ENCODE results near the gene NEDD4L.

- TF ChIP-seq CTCF (tag by site-specific recombination; IDR thresholded peaks at IDR 0.05) (no peak), ZNF830 (tag by site-specific recombination; IDR thresholded peaks at IDR 0.05; ENCODE audit: low read depth) (no peak), ZNF362 (tag by site-specific recombination; IDR thresholded peaks at IDR 0.05) (no peak), ZNF426 (tag by site-specific recombination; IDR thresholded peaks at IDR 0.05) (no peak)
Observed at GRCh38 chr18:58052960-58053359, 8.9 kb downstream of the NEDD4L start.
